PC-3 (cell line): ENCODE results near the gene NFKB1.

Experiments
- CTCF ChIP-seq: fragments of 300-600 bp; sonication (generic); conservative IDR thresholded peaks from 2 replicates; pipeline ENCODE4 v1.5.1; 2017; ENCODE audit warnings: antibody characterized with exemption, low read depth, mild to moderate bottlenecking, low read length
- EZH2phosphoT487 ChIP-seq: fragments of 300-600 bp; sonication (generic); IDR thresholded peaks from 2 replicates; pipeline ENCODE4 v1.6.1; 2018; ENCODE audit warnings: mild to moderate bottlenecking, antibody characterized with exemption, low read length, borderline replicate concordance

- TF ChIP-seq CTCF (no peak), EZH2phosphoT487 (no peak)
These were observed 79.3 kb downstream of the NFKB1 start for GRCh38 chr4:102580463-102580842.
